Measurements from ENCODE around the gene TAF15. TPM values are rescaled to one million over a fixed set of nuclear protein-coding genes. Genes with fewer than 3 reads are reported as not detected.

Gene TAF15
- total and polyA plus RNA-seq, 2 of the 13 experiments (the other 11 are each of a cell fraction or from before 2014, with no cell fraction given) = 25.2 to 26.5 TPM

DNA sequence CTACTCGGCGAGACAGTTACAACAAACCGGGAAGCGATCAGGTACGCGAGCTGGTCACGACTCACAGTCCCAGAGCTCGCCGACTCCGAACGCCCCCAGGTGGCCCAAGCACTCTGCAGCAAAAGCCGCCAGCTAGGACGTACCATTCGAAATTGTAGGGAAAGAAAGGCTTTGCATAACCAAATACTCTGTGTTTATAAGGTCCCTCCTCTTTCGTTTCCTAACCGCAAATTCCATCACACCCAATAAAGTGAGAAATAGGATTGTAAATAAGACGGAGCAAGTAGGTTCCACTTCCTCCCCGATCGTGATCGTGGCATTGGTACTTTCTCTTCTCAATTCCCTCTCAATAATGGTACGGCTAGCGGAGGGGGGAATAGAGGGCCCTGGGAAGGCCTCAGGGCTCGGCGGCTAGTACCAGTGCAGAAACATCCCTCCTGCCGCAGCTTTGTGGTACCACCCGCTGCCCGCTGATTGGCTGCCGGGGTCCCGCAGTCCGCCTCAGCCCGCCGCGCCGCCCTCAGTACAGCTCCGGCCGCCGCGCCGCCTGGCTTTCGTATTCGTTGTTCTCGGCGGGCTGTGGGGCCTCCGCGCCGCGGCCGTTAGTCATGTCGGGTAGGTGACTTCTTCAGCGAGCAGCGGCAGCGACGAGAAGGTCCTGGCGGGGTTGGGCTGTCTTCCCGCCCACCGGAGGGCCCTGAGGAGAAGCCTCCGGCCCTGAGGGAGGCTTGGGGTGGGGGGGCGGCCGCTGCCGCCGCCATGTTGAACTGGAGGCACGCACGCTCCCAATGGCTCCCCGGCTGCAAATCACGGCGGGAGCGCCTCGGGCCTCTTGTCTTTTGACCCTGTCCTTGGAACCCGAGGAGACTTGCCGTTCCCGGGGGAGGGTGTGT, at the start of gene TAF15 (continued):
- peak; percentile 63; the same call in 1 of the 2 replicates for TF ChIP-seq ZFP36L1 (CRISPR knock-in tag; IDR thresholded peaks at IDR 0.05)
- peak; percentile 98; the same call in 1 of the 2 replicates for TF ChIP-seq GLI4 (CRISPR knock-in tag; IDR thresholded peaks at IDR 0.05; ENCODE audit: borderline replicate concordance)
- TF ChIP-seq, protein P1, sequence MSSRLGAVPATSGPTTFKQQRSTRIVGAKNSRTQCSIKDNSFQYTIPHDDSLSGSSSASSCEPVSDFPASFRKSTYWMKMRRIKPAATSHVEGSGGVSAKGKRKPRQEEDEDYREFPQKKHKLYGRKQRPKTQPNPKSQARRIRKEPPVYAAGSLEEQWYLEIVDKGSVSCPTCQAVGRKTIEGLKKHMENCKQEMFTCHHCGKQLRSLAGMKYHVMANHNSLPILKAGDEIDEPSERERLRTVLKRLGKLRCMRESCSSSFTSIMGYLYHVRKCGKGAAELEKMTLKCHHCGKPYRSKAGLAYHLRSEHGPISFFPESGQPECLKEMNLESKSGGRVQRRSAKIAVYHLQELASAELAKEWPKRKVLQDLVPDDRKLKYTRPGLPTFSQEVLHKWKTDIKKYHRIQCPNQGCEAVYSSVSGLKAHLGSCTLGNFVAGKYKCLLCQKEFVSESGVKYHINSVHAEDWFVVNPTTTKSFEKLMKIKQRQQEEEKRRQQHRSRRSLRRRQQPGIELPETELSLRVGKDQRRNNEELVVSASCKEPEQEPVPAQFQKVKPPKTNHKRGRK (CRISPR knock-in tag; IDR thresholded peaks at IDR 0.05) = no peak
- TF ChIP-seq, protein P2, sequence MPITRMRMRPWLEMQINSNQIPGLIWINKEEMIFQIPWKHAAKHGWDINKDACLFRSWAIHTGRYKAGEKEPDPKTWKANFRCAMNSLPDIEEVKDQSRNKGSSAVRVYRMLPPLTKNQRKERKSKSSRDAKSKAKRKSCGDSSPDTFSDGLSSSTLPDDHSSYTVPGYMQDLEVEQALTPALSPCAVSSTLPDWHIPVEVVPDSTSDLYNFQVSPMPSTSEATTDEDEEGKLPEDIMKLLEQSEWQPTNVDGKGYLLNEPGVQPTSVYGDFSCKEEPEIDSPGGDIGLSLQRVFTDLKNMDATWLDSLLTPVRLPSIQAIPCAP (CRISPR knock-in tag; IDR thresholded peaks at IDR 0.05; ENCODE audit: low read depth) = no peak
- TF ChIP-seq, protein P3, sequence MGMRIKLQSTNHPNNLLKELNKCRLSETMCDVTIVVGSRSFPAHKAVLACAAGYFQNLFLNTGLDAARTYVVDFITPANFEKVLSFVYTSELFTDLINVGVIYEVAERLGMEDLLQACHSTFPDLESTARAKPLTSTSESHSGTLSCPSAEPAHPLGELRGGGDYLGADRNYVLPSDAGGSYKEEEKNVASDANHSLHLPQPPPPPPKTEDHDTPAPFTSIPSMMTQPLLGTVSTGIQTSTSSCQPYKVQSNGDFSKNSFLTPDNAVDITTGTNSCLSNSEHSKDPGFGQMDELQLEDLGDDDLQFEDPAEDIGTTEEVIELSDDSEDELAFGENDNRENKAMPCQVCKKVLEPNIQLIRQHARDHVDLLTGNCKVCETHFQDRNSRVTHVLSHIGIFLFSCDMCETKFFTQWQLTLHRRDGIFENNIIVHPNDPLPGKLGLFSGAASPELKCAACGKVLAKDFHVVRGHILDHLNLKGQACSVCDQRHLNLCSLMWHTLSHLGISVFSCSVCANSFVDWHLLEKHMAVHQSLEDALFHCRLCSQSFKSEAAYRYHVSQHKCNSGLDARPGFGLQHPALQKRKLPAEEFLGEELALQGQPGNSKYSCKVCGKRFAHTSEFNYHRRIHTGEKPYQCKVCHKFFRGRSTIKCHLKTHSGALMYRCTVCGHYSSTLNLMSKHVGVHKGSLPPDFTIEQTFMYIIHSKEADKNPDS (CRISPR knock-in tag; IDR thresholded peaks at IDR 0.05) = no peak
- no peak for TF ChIP-seq TOE1 (CRISPR knock-in tag; IDR thresholded peaks at IDR 0.05)
- no peak for TF ChIP-seq RAD51 (IDR thresholded peaks at IDR 0.05; ENCODE audit: borderline replicate concordance)
- TF ChIP-seq ZNF772 (CRISPR knock-in tag; IDR thresholded peaks at IDR 0.05) = peak; percentile 66; the same call in 1 of the 2 replicates
- no peak for TF ChIP-seq ZNF317 (CRISPR knock-in tag; IDR thresholded peaks at IDR 0.05)
- TF ChIP-seq, protein P4, sequence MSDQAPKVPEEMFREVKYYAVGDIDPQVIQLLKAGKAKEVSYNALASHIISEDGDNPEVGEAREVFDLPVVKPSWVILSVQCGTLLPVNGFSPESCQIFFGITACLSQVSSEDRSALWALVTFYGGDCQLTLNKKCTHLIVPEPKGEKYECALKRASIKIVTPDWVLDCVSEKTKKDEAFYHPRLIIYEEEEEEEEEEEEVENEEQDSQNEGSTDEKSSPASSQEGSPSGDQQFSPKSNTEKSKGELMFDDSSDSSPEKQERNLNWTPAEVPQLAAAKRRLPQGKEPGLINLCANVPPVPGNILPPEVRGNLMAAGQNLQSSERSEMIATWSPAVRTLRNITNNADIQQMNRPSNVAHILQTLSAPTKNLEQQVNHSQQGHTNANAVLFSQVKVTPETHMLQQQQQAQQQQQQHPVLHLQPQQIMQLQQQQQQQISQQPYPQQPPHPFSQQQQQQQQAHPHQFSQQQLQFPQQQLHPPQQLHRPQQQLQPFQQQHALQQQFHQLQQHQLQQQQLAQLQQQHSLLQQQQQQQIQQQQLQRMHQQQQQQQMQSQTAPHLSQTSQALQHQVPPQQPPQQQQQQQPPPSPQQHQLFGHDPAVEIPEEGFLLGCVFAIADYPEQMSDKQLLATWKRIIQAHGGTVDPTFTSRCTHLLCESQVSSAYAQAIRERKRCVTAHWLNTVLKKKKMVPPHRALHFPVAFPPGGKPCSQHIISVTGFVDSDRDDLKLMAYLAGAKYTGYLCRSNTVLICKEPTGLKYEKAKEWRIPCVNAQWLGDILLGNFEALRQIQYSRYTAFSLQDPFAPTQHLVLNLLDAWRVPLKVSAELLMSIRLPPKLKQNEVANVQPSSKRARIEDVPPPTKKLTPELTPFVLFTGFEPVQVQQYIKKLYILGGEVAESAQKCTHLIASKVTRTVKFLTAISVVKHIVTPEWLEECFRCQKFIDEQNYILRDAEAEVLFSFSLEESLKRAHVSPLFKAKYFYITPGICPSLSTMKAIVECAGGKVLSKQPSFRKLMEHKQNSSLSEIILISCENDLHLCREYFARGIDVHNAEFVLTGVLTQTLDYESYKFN (CRISPR knock-in tag; conservative IDR thresholded peaks at IDR 0.05) = peak; percentile 51
- peak; percentile 19; the same call in 1 of the 2 replicates for TF ChIP-seq ZNF329 (CRISPR knock-in tag; IDR thresholded peaks at IDR 0.05; ENCODE audit: low read depth)
- no peak for TF ChIP-seq PITX1 (CRISPR knock-in tag; IDR thresholded peaks at IDR 0.05)
- no peak for TF ChIP-seq CC2D1A (CRISPR knock-in tag; IDR thresholded peaks at IDR 0.05)
- TF ChIP-seq, protein P5, sequence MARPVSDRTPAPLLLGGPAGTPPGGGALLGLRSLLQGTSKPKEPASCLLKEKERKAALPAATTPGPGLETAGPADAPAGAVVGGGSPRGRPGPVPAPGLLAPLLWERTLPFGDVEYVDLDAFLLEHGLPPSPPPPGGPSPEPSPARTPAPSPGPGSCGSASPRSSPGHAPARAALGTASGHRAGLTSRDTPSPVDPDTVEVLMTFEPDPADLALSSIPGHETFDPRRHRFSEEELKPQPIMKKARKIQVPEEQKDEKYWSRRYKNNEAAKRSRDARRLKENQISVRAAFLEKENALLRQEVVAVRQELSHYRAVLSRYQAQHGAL (CRISPR knock-in tag; IDR thresholded peaks at IDR 0.05; ENCODE audit: not compliant biosample characterization) = no peak
- TF ChIP-seq IRF2 (CRISPR knock-in tag; IDR thresholded peaks at IDR 0.05) = no peak
- no peak for TF ChIP-seq SOX6 (IDR thresholded peaks at IDR 0.05)
- TF ChIP-seq SOX6 (CRISPR knock-in tag; IDR thresholded peaks at IDR 0.05) = no peak; the same call in 1 of the 2 replicates
- TF ChIP-seq POLR2AphosphoS5 (IDR thresholded peaks at IDR 0.05; ENCODE audit: low read depth, low read length) = peak; percentile 94
- no peak; the same call in 1 of the 2 replicates for TF ChIP-seq ISL2 (CRISPR knock-in tag; IDR thresholded peaks at IDR 0.05)
- TF ChIP-seq KLF6 (CRISPR knock-in tag; IDR thresholded peaks at IDR 0.05) = no peak
- no peak for TF ChIP-seq ZNF260 (CRISPR knock-in tag; IDR thresholded peaks at IDR 0.05; ENCODE audit: borderline replicate concordance, low read depth)

Data from HepG2 (cell line).